ENCODE measurements around the gene SUN2.

GRCh38 chr22:38761202-38762162 is 5.7 kb upstream of the SUN2 start:
- TF ChIP-seq POLR2AphosphoS5 (IDR thresholded peaks at IDR 0.05; ENCODE audit: low read depth, low read length): no peak
- TF ChIP-seq CTCF (IDR thresholded peaks at IDR 0.05): no peak
